HCT116 (cell line): ENCODE data around the gene PAX5. TPM values are rescaled to one million over a fixed set of nuclear protein-coding genes. Genes with fewer than 3 reads are reported as not detected.

Source experiments
- ATAC-seq: fragments of 200-7000 bp; cut with Tn5 transposase; 2 replicates; pipeline ENCODE4 v1.9.1; 2020; ENCODE audit warnings: mild to moderate bottlenecking, moderate library complexity
- BruUV-seq: library from RNA; stranded (reverse); fragments of 400-500 nt; replicated peaks from 2 replicates; lab custom pipeline; 2021; lab: Mats Ljungman, UMichigan
- CTCF ChIA-PET: fragments of 300-600 bp; sonication (Branson Sonifier 250); formaldehyde crosslinking; loops from one replicate; lab custom pipeline; 2021; ENCODE audit warnings: antibody characterized with exemption; lab: Charles Lee
- POLR2A ChIA-PET: fragments of 300-600, 350-600 bp; sonication (Branson Sonifier 250); formaldehyde crosslinking; loops from one replicate; lab custom pipeline; 2021; ENCODE audit warnings: antibody characterized with exemption; lab: Charles Lee
- RAD21 ChIA-PET, 2 experiments: fragments of 300-600 bp; sonication (Branson Sonifier 250); formaldehyde crosslinking; loops; one replicate each; lab custom pipeline; 2023; ENCODE audit warnings: low total read pairs in 2 of 2; ENCODE audit not compliant: uncharacterized antibody in 2 of 2, unreplicated experiment in 2 of 2, low non-redundant PET in 1 of 2; lab: Charles Lee
- DNase-seq: peaks from one replicate; pipeline ENCODE4 v3.0.0-alpha.2; 2010; ENCODE audit warnings: low read depth, low spot score
- H2AFZ ChIP-seq: fragments of 200-600 bp; shearing (Covaris generic), sonication (generic); 2 replicates; pipeline ENCODE4 v1.6.1; 2017; ENCODE audit warnings: low read depth, mixed run types, mixed read lengths, antibody characterized with exemption, low read length; ENCODE audit not compliant: poor library complexity, severe bottlenecking
- H3K27ac ChIP-seq: 2 replicates; pipeline ENCODE4 v1.5.1; 2012; ENCODE audit warnings: low read depth, low read length
- H3K27me3 ChIP-seq: fragments of 200-600 bp; sonication (generic); 2 replicates; pipeline ENCODE4 v1.6.1; 2016; ENCODE audit warnings: mixed run types, low read length, mixed read lengths; ENCODE audit not compliant: insufficient read depth
- H3K36me3 ChIP-seq, 2 experiments: fragments of 200-500 bp in 1 of 2; fragments of 200-600 bp in 1 of 2; sonication (Bioruptor generic) in 1 of 2; sonication (generic) in 1 of 2; 2 replicates each; pipeline versions ENCODE4 v1.5.1 to v1.6.1; 2014 to 2016; ENCODE audit warnings: low read length in 2 of 2, inconsistent platforms in 1 of 2, mixed read lengths in 1 of 2, mixed run types in 1 of 2; ENCODE audit not compliant: insufficient read depth in 2 of 2, control insufficient read depth in 1 of 2
- H3K4me1 ChIP-seq, 2 experiments: fragments of 200-600 bp in 1 of 2; sonication (generic) in 1 of 2; 2 replicates each; pipeline versions ENCODE4 v1.5.1 to v1.6.1; 2012 to 2017; ENCODE audit warnings: low read length in 2 of 2, inconsistent platforms in 1 of 2, mild to moderate bottlenecking in 1 of 2, mixed read lengths in 1 of 2, mixed run types in 1 of 2, moderate library complexity in 1 of 2; ENCODE audit not compliant: insufficient read depth in 2 of 2, control insufficient read depth in 1 of 2
- H3K4me2 ChIP-seq: fragments of 200-600 bp; sonication (generic); 2 replicates; pipeline ENCODE4 v1.6.1; 2017; ENCODE audit warnings: mixed run types, low read length, mixed read lengths
- H3K4me3 ChIP-seq, 2 experiments: fragments of 200-600 bp in 1 of 2; sonication (generic) in 1 of 2; replicated peaks in 1 of 2; 2 replicates each; pipeline ENCODE4 v1.5.1; 2011 to 2016; ENCODE audit warnings: low read length in 2 of 2, control low read depth in 1 of 2, low read depth in 1 of 2, mild to moderate bottlenecking in 1 of 2, mixed read lengths in 1 of 2, mixed run types in 1 of 2
- H3K79me2 ChIP-seq: fragments of 200-600 bp; sonication (generic); 2 replicates; pipeline ENCODE4 v1.6.1; 2017; ENCODE audit warnings: mild to moderate bottlenecking, mixed run types, low read length, moderate library complexity, mixed read lengths; ENCODE audit not compliant: insufficient read depth
- H3K9ac ChIP-seq: fragments of 200-600 bp; sonication (generic); 2 replicates; pipeline ENCODE4 v1.6.1; 2016; ENCODE audit warnings: low read length, mixed read lengths
- H3K9me2 ChIP-seq: fragments of 200-600 bp; sonication (generic), shearing (Covaris generic); 2 replicates; pipeline ENCODE4 v1.6.1; 2017; ENCODE audit warnings: mixed run types, mild to moderate bottlenecking, moderate library complexity; ENCODE audit not compliant: insufficient read depth
- H3K9me3 ChIP-seq, 2 experiments: fragments of 200-500 bp in 1 of 2; fragments of 200-600 bp in 1 of 2; sonication (Bioruptor generic) in 1 of 2; sonication (generic) in 1 of 2; 2 replicates each; pipeline ENCODE4 v1.6.1; 2014 to 2017; ENCODE audit warnings: low read length in 2 of 2, mixed read lengths in 2 of 2, inconsistent platforms in 1 of 2, low read depth in 1 of 2, mild to moderate bottlenecking in 1 of 2, mixed run types in 1 of 2, moderate library complexity in 1 of 2; ENCODE audit not compliant: control insufficient read depth in 1 of 2, insufficient read depth in 1 of 2
- H4K20me1 ChIP-seq: fragments of 200-600 bp; sonication (generic), shearing (Covaris generic); 2 replicates; pipeline ENCODE4 v1.6.1; 2017; ENCODE audit warnings: mixed run types, mild to moderate bottlenecking, moderate library complexity; ENCODE audit not compliant: insufficient read depth
- FOSL1 ChIP-seq: IDR thresholded peaks from 2 replicates; pipeline ENCODE4 v1.6.1; 2012; ENCODE audit warnings: low read depth
- RAD21 ChIP-seq: IDR thresholded peaks from 2 replicates; pipeline ENCODE4 v1.6.1; 2012; ENCODE audit warnings: low read depth, mild to moderate bottlenecking
- SP1 ChIP-seq: IDR thresholded peaks from 2 replicates; pipeline ENCODE4 v1.6.1; 2012; ENCODE audit warnings: low read depth
- YY1 ChIP-seq: IDR thresholded peaks from 2 replicates; pipeline ENCODE4 v1.6.1; 2011; ENCODE audit warnings: low read length, low read depth, moderate library complexity, mild to moderate bottlenecking; ENCODE audit not compliant: insufficient replicate concordance; ENCODE audit errors: extremely low read depth
- intact Hi-C: fragments of 100-400 bp; cut with micrococcal nuclease; formaldehyde crosslinking; loops from 2 replicates; pipeline ENCODE4 v1.10.0; 2022
- total RNA-seq: library from RNA; stranded (reverse); gene quantifications from one replicate; pipeline ENCODE4 v1.2.1, GENCODE V29; 2021; ENCODE audit not compliant: unreplicated experiment
- TF ChIP-seq, protein P1 (sequence below): IDR thresholded peaks from 2 replicates; pipeline ENCODE4 v1.6.1; 2011; ENCODE audit warnings: mild to moderate bottlenecking, low read length, moderate library complexity; ENCODE audit not compliant: insufficient replicate concordance; ENCODE audit errors: extremely low read depth
- TF ChIP-seq, protein P2 (sequence below), 3 experiments: fragments of 200-600 bp in 1 of 3; sonication (generic) in 1 of 3; IDR thresholded peaks in 2 of 3; conservative IDR thresholded peaks in 1 of 3; 2 replicates each; pipeline ENCODE4 v1.5.1; 2012 to 2017; ENCODE audit warnings: low read depth in 2 of 3, low read length in 2 of 3, antibody characterized with exemption in 1 of 3, borderline replicate concordance in 1 of 3, control low read depth in 1 of 3, mild to moderate bottlenecking in 1 of 3, mixed read lengths in 1 of 3, mixed run types in 1 of 3, moderate library complexity in 1 of 3; ENCODE audit not compliant: insufficient read depth in 1 of 3

PAX5 gene
- total RNA-seq, 1 experiment from 2014 or later = 0.17 TPM

DNA sequence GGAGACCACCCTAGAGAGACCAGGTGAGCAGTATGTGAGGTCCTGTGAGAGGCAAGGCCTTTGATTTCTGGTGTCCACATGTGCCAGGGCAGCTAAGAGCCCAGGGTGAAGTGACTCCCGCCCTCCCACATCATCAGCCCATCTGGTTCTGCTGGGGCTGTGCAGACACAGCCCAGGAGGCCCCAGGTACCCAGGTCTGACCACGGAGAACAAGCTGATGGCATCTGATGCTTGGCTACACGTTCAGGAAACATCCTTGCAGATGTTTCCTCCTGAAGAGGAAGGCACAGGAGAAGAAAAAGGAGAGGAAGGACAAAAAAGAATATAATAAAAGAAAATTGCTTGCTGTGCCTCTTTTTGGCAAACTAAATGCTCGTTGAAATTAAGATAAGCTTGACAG is 225.8 kb downstream of the PAX5 start:
- ChIA-PET RAD21 (no interaction called here), CTCF (no interaction called here), POLR2A (no interaction called here)
- no peak overlapping the region for H3K9ac ChIP-seq
- H4K20me1 ChIP-seq = no peaks in the 10 kb centered on the region
- TF ChIP-seq SP1 = no peak
- TF ChIP-seq, protein P1, sequence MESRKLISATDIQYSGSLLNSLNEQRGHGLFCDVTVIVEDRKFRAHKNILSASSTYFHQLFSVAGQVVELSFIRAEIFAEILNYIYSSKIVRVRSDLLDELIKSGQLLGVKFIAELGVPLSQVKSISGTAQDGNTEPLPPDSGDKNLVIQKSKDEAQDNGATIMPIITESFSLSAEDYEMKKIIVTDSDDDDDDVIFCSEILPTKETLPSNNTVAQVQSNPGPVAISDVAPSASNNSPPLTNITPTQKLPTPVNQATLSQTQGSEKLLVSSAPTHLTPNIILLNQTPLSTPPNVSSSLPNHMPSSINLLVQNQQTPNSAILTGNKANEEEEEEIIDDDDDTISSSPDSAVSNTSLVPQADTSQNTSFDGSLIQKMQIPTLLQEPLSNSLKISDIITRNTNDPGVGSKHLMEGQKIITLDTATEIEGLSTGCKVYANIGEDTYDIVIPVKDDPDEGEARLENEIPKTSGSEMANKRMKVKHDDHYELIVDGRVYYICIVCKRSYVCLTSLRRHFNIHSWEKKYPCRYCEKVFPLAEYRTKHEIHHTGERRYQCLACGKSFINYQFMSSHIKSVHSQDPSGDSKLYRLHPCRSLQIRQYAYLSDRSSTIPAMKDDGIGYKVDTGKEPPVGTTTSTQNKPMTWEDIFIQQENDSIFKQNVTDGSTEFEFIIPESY = no peak
- no peak for TF ChIP-seq RAD21
- TF ChIP-seq YY1 = no peak
- TF ChIP-seq, protein P2, sequence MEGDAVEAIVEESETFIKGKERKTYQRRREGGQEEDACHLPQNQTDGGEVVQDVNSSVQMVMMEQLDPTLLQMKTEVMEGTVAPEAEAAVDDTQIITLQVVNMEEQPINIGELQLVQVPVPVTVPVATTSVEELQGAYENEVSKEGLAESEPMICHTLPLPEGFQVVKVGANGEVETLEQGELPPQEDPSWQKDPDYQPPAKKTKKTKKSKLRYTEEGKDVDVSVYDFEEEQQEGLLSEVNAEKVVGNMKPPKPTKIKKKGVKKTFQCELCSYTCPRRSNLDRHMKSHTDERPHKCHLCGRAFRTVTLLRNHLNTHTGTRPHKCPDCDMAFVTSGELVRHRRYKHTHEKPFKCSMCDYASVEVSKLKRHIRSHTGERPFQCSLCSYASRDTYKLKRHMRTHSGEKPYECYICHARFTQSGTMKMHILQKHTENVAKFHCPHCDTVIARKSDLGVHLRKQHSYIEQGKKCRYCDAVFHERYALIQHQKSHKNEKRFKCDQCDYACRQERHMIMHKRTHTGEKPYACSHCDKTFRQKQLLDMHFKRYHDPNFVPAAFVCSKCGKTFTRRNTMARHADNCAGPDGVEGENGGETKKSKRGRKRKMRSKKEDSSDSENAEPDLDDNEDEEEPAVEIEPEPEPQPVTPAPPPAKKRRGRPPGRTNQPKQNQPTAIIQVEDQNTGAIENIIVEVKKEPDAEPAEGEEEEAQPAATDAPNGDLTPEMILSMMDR (IDR thresholded peaks at IDR 0.05 in 2 of 3, conservative IDR thresholded peaks at IDR 0.05 in 1 of 3; ENCODE audit: borderline replicate concordance in 1 of 3, insufficient read depth in 1 of 3, low read depth in 2 of 3, low read length in 2 of 3) = no peak
- no peak for TF ChIP-seq FOSL1
- H2AFZ ChIP-seq = no peak overlapping the region
- no peak overlapping the region for H3K27ac ChIP-seq
- intact Hi-C loops = no loop called here
- ATAC-seq (no peak), DNase-seq (no peak)
- no peak overlapping the region for H3K4me3 ChIP-seq
- H3K36me3 ChIP-seq = no peaks in the 10 kb centered on the region
- H3K4me1 ChIP-seq = no peaks in the 10 kb centered on the region
- no peaks in the 10 kb centered on the region for H3K9me3 ChIP-seq
- H3K79me2 ChIP-seq = no peaks in the 10 kb centered on the region
- H3K27me3 ChIP-seq = peaks cover 17% of the 10 kb centered on the region
- no TSS peak for BruUV-seq
- H3K4me2 ChIP-seq = no peak overlapping the region
- no peaks in the 10 kb centered on the region for H3K9me2 ChIP-seq
